ENCODE data around the gene PCDHB11.
"Not testable (repeated sequence)": the region's sequence is repeated elsewhere in the genome, so short reads cannot be mapped to it uniquely, and the experiment has no call there.

Gene PCDHB11

DNA sequence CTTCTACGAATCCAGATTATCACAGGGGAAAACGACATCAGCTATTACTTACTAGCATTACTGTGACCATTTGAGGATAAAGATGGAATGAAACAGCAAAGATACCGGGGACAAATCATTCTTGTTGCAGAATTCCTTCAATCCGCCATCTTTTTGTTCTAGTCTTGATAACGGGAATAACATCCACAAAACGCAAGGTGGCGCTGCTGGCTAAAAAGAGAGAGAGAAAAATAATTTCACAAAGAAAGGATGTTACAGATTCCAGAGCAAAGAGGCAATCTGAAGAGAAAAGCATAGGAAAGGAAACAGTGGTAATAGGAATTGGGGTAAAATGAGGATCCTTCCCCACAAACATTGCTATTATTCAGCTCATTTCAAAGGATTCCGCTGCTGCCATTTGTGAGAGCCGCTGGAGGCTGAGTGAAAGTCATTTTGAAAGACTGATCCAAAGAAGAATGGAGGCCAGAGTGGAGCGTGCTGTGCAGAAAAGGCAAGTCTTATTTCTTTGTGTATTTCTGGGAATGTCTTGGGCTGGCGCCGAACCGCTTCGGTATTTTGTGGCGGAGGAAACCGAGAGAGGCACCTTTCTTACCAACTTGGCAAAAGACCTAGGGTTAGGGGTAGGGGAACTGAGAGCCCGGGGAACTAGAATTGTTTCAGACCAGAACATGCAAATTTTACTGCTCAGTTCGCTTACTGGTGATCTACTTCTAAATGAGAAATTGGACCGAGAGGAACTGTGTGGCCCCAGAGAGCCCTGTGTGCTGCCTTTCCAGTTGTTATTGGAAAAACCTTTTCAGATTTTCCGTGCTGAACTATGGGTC, 26.8 kb upstream of the PCDHB11 start, which contains the start of gene PCDHB7:
Gene PCDHB7, plus strand, starts transcription at position 264 of the 824 bp plus-strand sequence. Its CDS starts 192 bp downstream, at position 456.
- no peak for DNase-seq (ENCODE audit: extremely low read depth, low read depth)
- TF ChIP-seq, protein P1, sequence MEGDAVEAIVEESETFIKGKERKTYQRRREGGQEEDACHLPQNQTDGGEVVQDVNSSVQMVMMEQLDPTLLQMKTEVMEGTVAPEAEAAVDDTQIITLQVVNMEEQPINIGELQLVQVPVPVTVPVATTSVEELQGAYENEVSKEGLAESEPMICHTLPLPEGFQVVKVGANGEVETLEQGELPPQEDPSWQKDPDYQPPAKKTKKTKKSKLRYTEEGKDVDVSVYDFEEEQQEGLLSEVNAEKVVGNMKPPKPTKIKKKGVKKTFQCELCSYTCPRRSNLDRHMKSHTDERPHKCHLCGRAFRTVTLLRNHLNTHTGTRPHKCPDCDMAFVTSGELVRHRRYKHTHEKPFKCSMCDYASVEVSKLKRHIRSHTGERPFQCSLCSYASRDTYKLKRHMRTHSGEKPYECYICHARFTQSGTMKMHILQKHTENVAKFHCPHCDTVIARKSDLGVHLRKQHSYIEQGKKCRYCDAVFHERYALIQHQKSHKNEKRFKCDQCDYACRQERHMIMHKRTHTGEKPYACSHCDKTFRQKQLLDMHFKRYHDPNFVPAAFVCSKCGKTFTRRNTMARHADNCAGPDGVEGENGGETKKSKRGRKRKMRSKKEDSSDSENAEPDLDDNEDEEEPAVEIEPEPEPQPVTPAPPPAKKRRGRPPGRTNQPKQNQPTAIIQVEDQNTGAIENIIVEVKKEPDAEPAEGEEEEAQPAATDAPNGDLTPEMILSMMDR (IDR thresholded peaks at IDR 0.05; ENCODE audit: low read depth, low read length): peak; percentile 31

DNA sequence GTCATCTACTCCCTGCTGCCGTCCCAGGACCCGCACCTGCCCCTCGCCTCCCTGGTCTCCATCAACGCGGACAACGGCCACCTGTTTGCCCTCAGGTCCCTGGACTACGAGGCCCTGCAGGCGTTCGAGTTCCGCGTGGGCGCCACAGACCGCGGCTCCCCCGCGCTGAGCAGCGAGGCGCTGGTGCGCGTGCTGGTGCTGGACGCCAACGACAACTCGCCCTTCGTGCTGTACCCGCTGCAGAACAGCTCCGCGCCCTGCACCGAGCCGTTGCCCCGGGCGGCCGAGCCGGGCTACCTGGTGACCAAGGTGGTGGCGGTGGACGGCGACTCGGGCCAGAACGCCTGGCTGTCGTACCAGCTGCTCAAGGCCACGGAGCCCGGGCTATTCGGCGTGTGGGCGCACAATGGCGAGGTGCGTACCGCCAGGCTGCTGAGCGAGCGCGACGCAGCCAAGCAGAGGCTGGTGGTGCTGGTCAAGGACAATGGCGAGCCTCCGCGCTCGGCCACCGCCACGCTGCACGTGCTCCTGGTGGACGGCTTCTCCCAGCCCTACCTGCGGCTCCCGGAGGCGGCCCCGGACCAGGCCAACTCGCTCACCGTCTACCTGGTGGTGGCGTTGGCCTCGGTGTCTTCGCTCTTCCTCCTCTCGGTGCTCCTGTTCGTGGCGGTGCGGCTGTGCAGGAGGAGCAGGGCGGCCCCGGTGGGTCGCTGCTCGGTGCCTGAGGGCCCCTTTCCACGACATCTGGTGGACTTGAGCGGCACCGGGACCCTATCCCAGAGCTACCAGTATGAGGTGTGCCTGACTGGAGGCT, 24.9 kb upstream of the PCDHB11 start:
- DNase-seq (ENCODE audit: extremely low read depth, low read depth): not testable (repeated sequence)

- DNase-seq (ENCODE audit: extremely low read depth, low read depth): no peak
- TF ChIP-seq, protein P1 (IDR thresholded peaks at IDR 0.05; ENCODE audit: low read depth, low read length): no peak
Observed at GRCh38 chr5:141175933-141176332, 23.5 kb upstream of the PCDHB11 start.

GRCh38 chr5:141177577-141178191, 21.7 kb upstream of the PCDHB11 start, which contains the start of gene PCDHB8:
Gene PCDHB8 (plus strand): TSS chr5:141177790. CDS start chr5:141178035, 245 bp downstream.
- DNase-seq (ENCODE audit: extremely low read depth, low read depth): not testable (repeated sequence)

- DNase-seq (ENCODE audit: extremely low read depth, low read depth): not testable (repeated sequence)
Observed at GRCh38 chr5:141179371-141179770, 20.1 kb upstream of the PCDHB11 start.

GRCh38 chr5:141179876-141180275, 19.6 kb upstream of the PCDHB11 start:
- not testable (repeated sequence) for DNase-seq (ENCODE audit: extremely low read depth, low read depth)

- no peak for DNase-seq (ENCODE audit: extremely low read depth, low read depth)
- TF ChIP-seq, protein P1 (IDR thresholded peaks at IDR 0.05; ENCODE audit: low read depth, low read length): no peak
Observed at GRCh38 chr5:141180313-141180712, 19.1 kb upstream of the PCDHB11 start.

DNA sequence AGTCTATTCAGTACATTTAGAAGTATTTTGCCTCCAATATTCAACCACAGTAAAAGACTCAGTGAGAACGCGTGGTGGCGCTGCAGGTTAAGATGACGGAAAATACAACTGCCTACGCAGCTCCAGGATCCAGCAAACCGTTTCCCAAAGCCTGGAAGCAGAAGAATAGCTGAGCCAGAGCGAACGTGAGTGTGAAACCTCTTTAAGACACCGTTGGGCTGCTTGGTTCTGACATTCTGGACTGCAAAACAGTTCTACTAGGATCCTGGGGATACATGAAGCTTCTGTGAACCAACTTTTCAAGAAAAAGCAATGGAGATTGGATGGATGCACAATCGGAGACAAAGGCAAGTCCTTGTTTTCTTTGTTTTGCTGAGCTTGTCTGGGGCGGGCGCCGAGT, 17.2 kb upstream of the PCDHB11 start, which contains the start of gene PCDHB16:
Gene PCDHB16, plus strand, starts transcription at position 140 of the 400 bp plus-strand sequence. Its CDS starts 173 bp downstream, at position 313.
- TF ChIP-seq, protein P1 (IDR thresholded peaks at IDR 0.05; ENCODE audit: low read depth, low read length): peak; percentile 6; the same call in 1 of the 2 replicates
- DNase-seq (ENCODE audit: extremely low read depth, low read depth): no peak

GRCh38 chr5:141184117-141184855, 15.1 kb upstream of the PCDHB11 start:
- DNase-seq (ENCODE audit: extremely low read depth, low read depth): not testable (repeated sequence)

Data from AG09319 (cell line).